ENCODE results near the gene CBX5.
A peak's percentile ranks its signal among the peaks of the same experiment; 100 is the strongest.
"Not testable (repeated sequence)": the region's sequence is repeated elsewhere in the genome, so short reads cannot be mapped to it uniquely, and the experiment has no call there.

The CBX5 gene

GRCh38 chr12:54246011-54246641 lies 33.8 kb downstream of the CBX5 start:
- H3K27me3 ChIP-seq (ENCODE audit: control insufficient read depth, insufficient read depth, low read length, poor library complexity, severe bottlenecking): no peaks in the 10 kb centered on the region
- no peaks in the 10 kb centered on the region for H3K9me3 ChIP-seq (ENCODE audit: control insufficient read depth, low read length)
- WGBS, 2 experiments: 95 to 96% methylated on average over 4 to 6 of the region's 6 CpGs
- H3K36me3 ChIP-seq (ENCODE audit: control insufficient read depth, insufficient read depth, low read length): peaks cover 62% of the 10 kb centered on the region
- no peaks in the 10 kb centered on the region for H3K4me1 ChIP-seq (ENCODE audit: control insufficient read depth, insufficient read depth, low read length)
- no peak overlapping the region for H3K27ac ChIP-seq (ENCODE audit: insufficient read depth, low read depth, low read length, poor library complexity, severe bottlenecking)
- no peak overlapping the region for H3K4me3 ChIP-seq (ENCODE audit: insufficient read depth, low read depth, low read length)

DNA sequence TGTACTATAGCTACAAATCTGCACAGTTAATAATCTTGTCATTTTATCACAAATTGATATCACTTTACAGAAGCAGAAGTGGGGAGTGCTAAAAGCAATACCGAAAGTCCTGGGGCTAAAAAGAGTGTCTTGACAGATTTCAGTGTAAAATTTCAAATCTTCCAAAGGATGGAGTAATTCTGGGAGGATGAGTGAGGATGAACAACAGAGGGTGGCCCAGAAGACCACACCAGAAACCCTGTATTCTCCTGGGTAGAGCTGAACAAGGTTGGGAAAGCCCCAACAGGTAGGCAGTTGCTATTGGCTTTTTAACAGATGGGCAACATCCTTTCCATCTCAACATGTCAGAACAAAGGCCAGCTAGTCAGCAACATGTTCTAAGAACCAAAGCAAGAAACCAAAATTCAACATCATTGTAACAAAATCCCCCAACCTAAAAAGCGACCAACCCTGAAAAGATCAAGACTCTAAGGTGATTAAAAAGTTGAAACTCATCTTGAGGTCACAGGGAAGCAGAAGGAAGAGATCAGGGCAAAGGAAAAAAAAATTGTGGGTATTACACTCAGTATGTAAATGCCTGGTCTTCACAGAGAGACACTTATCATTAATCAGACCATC lies 38.8 kb downstream of the CBX5 start:
- no peaks in the 10 kb centered on the region for H3K27me3 ChIP-seq (ENCODE audit: control insufficient read depth, insufficient read depth, low read length, poor library complexity, severe bottlenecking)
- no peak overlapping the region for H3K4me3 ChIP-seq (ENCODE audit: insufficient read depth, low read depth, low read length)
- 94 to 100% methylated on average over 2 of the region's 2 CpGs for WGBS, 2 experiments
- no peak overlapping the region for H3K27ac ChIP-seq (ENCODE audit: insufficient read depth, low read depth, low read length, poor library complexity, severe bottlenecking)
- H3K4me1 ChIP-seq (ENCODE audit: control insufficient read depth, insufficient read depth, low read length): no peaks in the 10 kb centered on the region
- no peaks in the 10 kb centered on the region for H3K9me3 ChIP-seq (ENCODE audit: control insufficient read depth, low read length)
- peaks cover 46% of the 10 kb centered on the region for H3K36me3 ChIP-seq (ENCODE audit: control insufficient read depth, insufficient read depth, low read length)

DNA sequence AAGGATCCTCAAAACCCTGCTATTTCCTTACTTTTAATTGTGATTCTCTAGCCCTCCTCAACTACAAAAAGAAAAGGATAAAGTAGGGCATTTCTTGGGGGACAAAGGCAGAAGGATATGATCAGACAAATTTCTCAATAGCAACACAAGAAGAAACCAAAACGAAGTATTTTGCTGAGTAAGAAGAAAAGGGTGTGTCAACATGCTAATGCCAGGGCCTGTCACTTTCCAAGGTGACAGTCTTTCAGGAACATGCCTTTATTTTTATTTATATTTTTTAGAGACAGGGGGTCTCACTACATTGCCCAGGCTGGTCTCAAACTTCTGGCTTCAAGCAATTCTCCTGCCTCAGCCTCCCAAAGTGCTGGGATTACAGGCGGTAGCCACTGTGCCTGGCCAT lies 39.8 kb downstream of the CBX5 start:
- WGBS, 2 experiments: 92 to 100% methylated on average over 1 to 2 of the region's 2 CpGs
- Histone ChIP-seq H3K27ac (ENCODE audit: insufficient read depth, low read depth, low read length, poor library complexity, severe bottlenecking) (no peak overlapping the region), H3K9me3 (ENCODE audit: control insufficient read depth, low read length) (no peaks in the 10 kb centered on the region), H3K4me1 (ENCODE audit: control insufficient read depth, insufficient read depth, low read length) (no peaks in the 10 kb centered on the region), H3K4me3 (ENCODE audit: insufficient read depth, low read depth, low read length) (no peak overlapping the region), H3K27me3 (ENCODE audit: control insufficient read depth, insufficient read depth, low read length, poor library complexity, severe bottlenecking) (no peaks in the 10 kb centered on the region), H3K36me3 (ENCODE audit: control insufficient read depth, insufficient read depth, low read length) (peaks cover 38% of the 10 kb centered on the region)

GRCh38 chr12:54239620-54240019 lies 40.3 kb downstream of the CBX5 start:
- Histone ChIP-seq H3K4me3 (ENCODE audit: insufficient read depth, low read depth, low read length) (no peak overlapping the region), H3K9me3 (ENCODE audit: control insufficient read depth, low read length) (no peaks in the 10 kb centered on the region), H3K36me3 (ENCODE audit: control insufficient read depth, insufficient read depth, low read length) (peaks cover 36% of the 10 kb centered on the region), H3K27ac (ENCODE audit: insufficient read depth, low read depth, low read length, poor library complexity, severe bottlenecking) (no peak overlapping the region), H3K27me3 (ENCODE audit: control insufficient read depth, insufficient read depth, low read length, poor library complexity, severe bottlenecking) (no peaks in the 10 kb centered on the region), H3K4me1 (ENCODE audit: control insufficient read depth, insufficient read depth, low read length) (no peaks in the 10 kb centered on the region)

DNA sequence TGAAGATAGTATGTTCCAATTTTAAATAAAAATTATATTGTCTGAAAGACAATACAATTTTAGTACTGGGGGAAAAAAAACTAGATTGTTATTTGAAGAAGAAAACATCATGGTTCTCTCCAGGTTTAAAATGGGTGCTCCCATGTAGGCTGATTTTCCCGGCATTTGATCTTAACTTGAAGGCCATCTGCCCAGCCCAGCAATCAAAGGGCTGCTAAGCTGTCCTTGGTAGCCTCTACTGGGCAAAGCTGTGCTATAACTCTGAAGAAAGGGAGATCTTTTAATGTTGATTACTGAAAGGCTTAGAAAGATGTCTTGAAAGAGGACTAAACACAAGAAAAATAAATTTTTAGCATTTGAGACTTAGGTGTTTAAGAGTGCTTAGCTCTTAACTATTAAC lies 41.4 kb downstream of the CBX5 start:
- no peaks in the 10 kb centered on the region for H3K27me3 ChIP-seq (ENCODE audit: control insufficient read depth, insufficient read depth, low read length, poor library complexity, severe bottlenecking)
- H3K4me1 ChIP-seq (ENCODE audit: control insufficient read depth, insufficient read depth, low read length): no peaks in the 10 kb centered on the region
- peak overlapping the region; percentile 20 for H3K27ac ChIP-seq (ENCODE audit: insufficient read depth, low read depth, low read length, poor library complexity, severe bottlenecking)
- H3K36me3 ChIP-seq (ENCODE audit: control insufficient read depth, insufficient read depth, low read length): peaks cover 33% of the 10 kb centered on the region
- WGBS, 2 experiments: 91 to 96% methylated on average over 1 of the region's 1 CpG
- H3K9me3 ChIP-seq (ENCODE audit: control insufficient read depth, low read length): no peaks in the 10 kb centered on the region
- no peak overlapping the region for H3K4me3 ChIP-seq (ENCODE audit: insufficient read depth, low read depth, low read length)

DNA sequence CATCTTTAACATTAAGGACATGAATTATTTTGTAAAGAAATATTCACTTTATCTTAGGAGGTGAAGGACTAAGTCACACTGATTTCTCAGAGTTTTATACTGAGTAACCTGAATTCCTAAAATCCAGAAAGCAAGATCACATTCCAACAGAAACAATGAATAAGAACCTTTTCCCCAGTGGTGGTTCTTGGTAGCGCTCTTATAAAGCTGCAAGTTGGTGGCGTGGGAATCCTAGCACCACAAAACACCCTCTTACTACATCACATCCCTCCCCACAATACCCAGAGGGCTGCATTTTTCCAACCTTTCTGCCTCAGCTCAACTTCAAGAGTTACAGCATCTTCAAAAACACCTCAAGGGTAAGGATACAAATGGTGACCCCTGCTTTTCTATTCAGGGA lies 47.1 kb downstream of the CBX5 start:
- H3K4me1 ChIP-seq (ENCODE audit: control insufficient read depth, insufficient read depth, low read length): peaks cover 10% of the 10 kb centered on the region
- WGBS, 2 experiments: 87 to 91% methylated on average over 2 of the region's 2 CpGs
- H3K4me3 ChIP-seq (ENCODE audit: insufficient read depth, low read depth, low read length): no peak overlapping the region

DNA sequence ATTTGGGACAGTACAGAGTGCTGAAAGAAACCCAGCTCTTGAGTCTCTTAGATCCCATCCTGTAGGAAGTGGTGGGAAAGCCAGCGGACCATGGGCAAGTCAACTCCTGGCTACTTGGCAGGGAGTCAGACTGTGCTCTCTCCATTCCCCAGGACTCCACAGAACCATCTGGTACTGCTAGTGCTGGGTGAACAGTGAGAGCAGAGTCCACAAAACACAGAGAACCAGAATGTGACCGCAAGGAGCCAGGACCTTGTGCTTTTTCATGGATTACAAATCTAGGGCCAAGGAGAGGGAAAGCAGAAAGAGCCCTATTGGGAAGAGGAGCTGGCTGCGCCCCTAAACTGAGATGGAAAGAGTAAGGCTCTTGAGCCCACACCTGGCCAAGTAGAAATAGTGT lies 48.7 kb downstream of the CBX5 start:
- WGBS, 2 experiments: 98 to 99% methylated on average over 3 of the region's 3 CpGs
- H3K27ac ChIP-seq (ENCODE audit: insufficient read depth, low read depth, low read length, poor library complexity, severe bottlenecking); H3K4me3 ChIP-seq (ENCODE audit: insufficient read depth, low read depth, low read length); H3K36me3 ChIP-seq (ENCODE audit: control insufficient read depth, insufficient read depth, low read length); H3K27me3 ChIP-seq (ENCODE audit: control insufficient read depth, insufficient read depth, low read length, poor library complexity, severe bottlenecking); H3K9me3 ChIP-seq (ENCODE audit: control insufficient read depth, low read length): not testable (repeated sequence)
- H3K4me1 ChIP-seq (ENCODE audit: control insufficient read depth, insufficient read depth, low read length): peaks cover 10% of the 10 kb centered on the region

More for the DNA sequence above, 47.1 kb downstream of the CBX5 start:
- Histone ChIP-seq H3K9me3 (ENCODE audit: control insufficient read depth, low read length) (no peaks in the 10 kb centered on the region), H3K27me3 (ENCODE audit: control insufficient read depth, insufficient read depth, low read length, poor library complexity, severe bottlenecking) (no peaks in the 10 kb centered on the region), H3K36me3 (ENCODE audit: control insufficient read depth, insufficient read depth, low read length) (no peaks in the 10 kb centered on the region), H3K27ac (ENCODE audit: insufficient read depth, low read depth, low read length, poor library complexity, severe bottlenecking) (no peak overlapping the region)

GRCh38 chr12:54230555-54230954 lies 49.4 kb downstream of the CBX5 start:
- Histone ChIP-seq H3K36me3 (ENCODE audit: control insufficient read depth, insufficient read depth, low read length) (no peaks in the 10 kb centered on the region), H3K27ac (ENCODE audit: insufficient read depth, low read depth, low read length, poor library complexity, severe bottlenecking) (no peak overlapping the region), H3K4me1 (ENCODE audit: control insufficient read depth, insufficient read depth, low read length) (peaks cover 10% of the 10 kb centered on the region), H3K9me3 (ENCODE audit: control insufficient read depth, low read length) (no peaks in the 10 kb centered on the region), H3K4me3 (ENCODE audit: insufficient read depth, low read depth, low read length) (no peak overlapping the region), H3K27me3 (ENCODE audit: control insufficient read depth, insufficient read depth, low read length, poor library complexity, severe bottlenecking) (no peaks in the 10 kb centered on the region)
- WGBS, 2 experiments: 94 to 97% methylated on average over 2 of the region's 2 CpGs

DNA sequence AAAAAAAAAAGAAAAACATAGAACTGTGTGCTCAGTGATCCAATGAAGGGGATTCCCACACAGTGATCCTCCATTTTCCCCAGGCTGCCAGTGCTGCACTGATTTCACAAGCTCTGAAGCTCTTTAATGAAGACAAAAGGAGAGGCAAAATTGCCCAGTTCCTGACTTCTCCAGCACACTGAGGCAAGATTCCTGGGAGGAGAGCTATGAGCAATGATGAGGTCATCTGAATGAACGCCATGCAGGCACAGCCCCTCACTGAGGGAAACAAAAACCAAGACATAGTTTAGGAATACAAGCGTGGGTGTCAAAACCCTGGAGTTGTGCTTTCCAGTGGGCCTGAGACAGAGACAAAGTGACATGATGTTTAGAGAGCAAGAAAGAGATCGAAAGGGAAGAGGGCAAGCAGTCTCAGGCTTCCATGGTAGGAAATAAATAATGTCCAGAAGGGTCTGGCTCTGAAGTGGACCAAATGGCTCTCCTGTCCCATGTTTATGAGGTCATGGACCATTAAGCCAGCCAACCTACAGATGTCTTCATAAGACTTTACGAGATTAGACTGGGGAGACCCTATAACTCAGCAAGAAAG lies 50.2 kb downstream of the CBX5 start:
- WGBS, 2 experiments: 87 to 91% methylated on average over 4 of the region's 4 CpGs
- no peak overlapping the region for H3K4me3 ChIP-seq (ENCODE audit: insufficient read depth, low read depth, low read length)

DNA sequence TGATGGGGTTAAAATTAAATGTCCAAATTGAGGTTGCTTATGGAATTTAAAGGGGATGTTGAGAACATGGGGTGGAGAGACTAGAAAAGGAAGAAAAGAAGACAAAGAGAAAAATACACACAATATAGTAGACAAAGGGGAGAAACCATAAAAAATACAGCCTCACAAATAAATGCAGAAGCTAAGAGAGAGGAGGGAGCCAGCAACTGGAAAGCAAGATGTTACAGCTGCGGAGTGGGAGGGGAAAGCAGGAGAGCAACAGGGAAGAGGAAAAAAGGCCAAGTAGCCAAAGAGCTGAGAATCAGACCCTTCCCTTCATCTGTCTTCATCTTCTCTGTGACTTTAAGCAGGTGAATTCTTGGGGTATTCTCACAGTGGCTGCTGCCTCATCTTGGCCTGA lies 51.5 kb downstream of the CBX5 start:
- no peak overlapping the region for H3K27ac ChIP-seq (ENCODE audit: insufficient read depth, low read depth, low read length, poor library complexity, severe bottlenecking)
- H3K27me3 ChIP-seq (ENCODE audit: control insufficient read depth, insufficient read depth, low read length, poor library complexity, severe bottlenecking): no peaks in the 10 kb centered on the region
- WGBS, 2 experiments: 93 to 100% methylated on average over 1 of the region's 1 CpG
- H3K9me3 ChIP-seq (ENCODE audit: control insufficient read depth, low read length): no peaks in the 10 kb centered on the region
- peaks cover 10% of the 10 kb centered on the region for H3K4me1 ChIP-seq (ENCODE audit: control insufficient read depth, insufficient read depth, low read length)
- no peaks in the 10 kb centered on the region for H3K36me3 ChIP-seq (ENCODE audit: control insufficient read depth, insufficient read depth, low read length)
- no peak overlapping the region for H3K4me3 ChIP-seq (ENCODE audit: insufficient read depth, low read depth, low read length)

More for the DNA sequence above, 50.2 kb downstream of the CBX5 start:
- Histone ChIP-seq H3K36me3 (ENCODE audit: control insufficient read depth, insufficient read depth, low read length) (no peaks in the 10 kb centered on the region), H3K27ac (ENCODE audit: insufficient read depth, low read depth, low read length, poor library complexity, severe bottlenecking) (no peak overlapping the region), H3K9me3 (ENCODE audit: control insufficient read depth, low read length) (no peaks in the 10 kb centered on the region), H3K27me3 (ENCODE audit: control insufficient read depth, insufficient read depth, low read length, poor library complexity, severe bottlenecking) (no peaks in the 10 kb centered on the region), H3K4me1 (ENCODE audit: control insufficient read depth, insufficient read depth, low read length) (peaks cover 10% of the 10 kb centered on the region)
